HG03558 (cell line): ENCODE measurements around the gene TTC33.

Experiments used
- ATAC-seq: cut with Tn5 transposase; IDR thresholded peaks from one replicate; pipeline ENCODE4 v1.9.1; 2021; ENCODE audit warnings: moderate number of reproducible peaks; ENCODE audit not compliant: unreplicated experiment; ENCODE audit errors: extremely low read depth

The TTC33 gene

DNA sequence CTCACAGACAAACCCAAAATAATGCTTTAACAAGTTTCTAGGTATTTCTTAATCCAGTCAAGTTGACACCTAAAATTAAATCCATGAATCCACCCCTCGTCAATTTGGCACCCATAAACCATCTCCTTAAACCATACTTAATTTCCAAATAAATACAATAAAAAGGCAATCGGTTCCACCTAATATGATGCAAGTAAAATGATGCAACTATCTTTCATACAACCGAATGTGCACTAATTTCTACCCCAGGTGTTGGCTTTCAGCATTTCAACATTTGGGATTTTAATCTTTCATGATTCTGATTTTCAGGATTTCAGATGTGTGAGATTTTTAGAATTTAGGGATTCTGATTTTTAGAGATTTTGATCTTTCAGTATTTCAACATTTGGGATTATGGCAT lies 25.1 kb upstream of the TTC33 start:
- no peak for ATAC-seq

GRCh38 chr5:40780199-40780598 lies 24.4 kb upstream of the TTC33 start:
- no peak for ATAC-seq

GRCh38 chr5:40779561-40779960 lies 23.8 kb upstream of the TTC33 start:
- no peak for ATAC-seq

- ATAC-seq, result no peak
Measured at GRCh38 chr5:40778133-40778532, 22.4 kb upstream of the TTC33 start.

- ATAC-seq, result no peak
Measured at GRCh38 chr5:40776658-40776977, 20.9 kb upstream of the TTC33 start.

- ATAC-seq, result no peak
Measured at GRCh38 chr5:40775846-40776657, 20.3 kb upstream of the TTC33 start.

DNA sequence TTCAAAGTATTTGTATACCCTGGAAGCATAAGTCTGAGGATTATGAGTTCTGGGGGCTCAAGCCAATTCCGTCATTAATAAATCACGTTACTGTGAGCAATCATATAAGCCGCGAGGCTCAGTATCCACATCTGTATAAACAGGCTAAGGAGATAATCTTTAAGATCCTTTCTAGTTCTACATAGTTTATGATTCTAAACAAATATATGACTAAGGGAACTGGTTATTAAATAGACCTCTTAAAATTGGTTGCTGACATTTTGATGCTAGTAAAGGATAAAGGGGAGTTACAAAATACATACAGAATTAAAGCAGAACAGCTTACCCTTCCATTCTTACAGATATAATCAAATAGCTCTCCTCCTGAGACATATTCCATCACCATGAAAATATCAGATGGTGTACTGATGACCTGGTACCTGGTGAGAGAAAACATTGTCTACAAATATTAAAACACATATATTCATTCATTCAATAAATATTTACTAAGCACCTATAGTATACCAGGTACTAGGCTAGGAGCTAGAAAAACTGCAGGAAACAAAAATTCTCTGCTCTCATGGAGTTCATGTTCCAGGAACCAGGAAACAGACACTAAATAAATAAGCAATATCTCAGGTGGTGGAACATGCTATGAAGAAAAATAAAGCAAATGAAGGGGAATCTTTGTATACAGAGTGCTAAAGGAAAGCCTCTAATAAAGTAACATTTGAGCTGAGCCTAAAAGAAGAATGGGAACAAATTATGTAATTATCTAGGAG lies 19.5 kb upstream of the TTC33 start:
- ATAC-seq, result no peak

- ATAC-seq, result no peak
Measured at GRCh38 chr5:40774623-40775022, 18.9 kb upstream of the TTC33 start.

DNA sequence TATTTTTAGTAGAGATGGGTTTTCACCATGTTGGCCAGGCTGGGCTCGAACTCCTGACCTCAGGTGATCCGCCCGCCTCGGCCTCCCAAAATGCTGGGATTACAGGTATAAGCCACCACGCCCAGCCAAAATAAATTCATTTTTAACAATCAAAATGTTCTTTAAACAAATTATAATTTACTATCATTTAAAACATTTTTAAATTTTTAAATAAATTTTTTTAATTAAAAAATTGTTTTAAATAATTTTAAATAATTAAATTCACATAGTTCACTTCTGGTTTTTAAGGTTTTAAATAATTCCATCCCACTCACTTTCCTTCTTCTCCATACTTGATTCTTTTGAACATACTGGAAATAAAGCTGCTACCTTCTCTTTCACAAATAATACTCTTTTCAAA lies 15.0 kb upstream of the TTC33 start:
- no peak for ATAC-seq

- ATAC-seq, result no peak
Measured at GRCh38 chr5:40762705-40763104, 6.9 kb upstream of the TTC33 start.

GRCh38 chr5:40757400-40757799 lies 1.6 kb upstream of the TTC33 start:
- no peak for ATAC-seq

- ATAC-seq, result peak; percentile 68
Measured at GRCh38 chr5:40755093-40755406, 711 bp downstream of the TTC33 start.

GRCh38 chr5:40754381-40755092 lies 1.2 kb downstream of the TTC33 start:
- peak; percentile 11 for ATAC-seq

DNA sequence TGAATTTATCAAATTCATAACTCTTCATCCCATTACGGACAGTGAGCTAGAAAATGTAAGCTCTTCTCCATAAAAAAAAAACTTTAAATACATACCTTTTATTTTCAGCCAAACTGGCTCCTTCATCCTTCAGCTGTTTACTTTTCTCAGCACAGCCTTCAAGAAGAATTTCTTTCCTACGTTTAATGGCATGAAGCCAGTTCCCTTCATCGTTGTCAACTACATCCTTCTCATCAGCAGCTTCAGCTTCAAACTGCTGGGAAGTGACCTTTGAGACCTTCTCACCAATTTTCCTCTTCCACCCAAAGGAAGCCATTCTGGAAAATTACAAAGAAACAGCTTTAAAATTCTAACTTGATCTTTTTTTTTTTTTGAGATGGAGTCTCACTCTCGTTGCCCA lies 9.1 kb downstream of the TTC33 start:
- ATAC-seq, result no peak

- ATAC-seq, result no peak
Measured at GRCh38 chr5:40743771-40744170, 12.0 kb downstream of the TTC33 start.

DNA sequence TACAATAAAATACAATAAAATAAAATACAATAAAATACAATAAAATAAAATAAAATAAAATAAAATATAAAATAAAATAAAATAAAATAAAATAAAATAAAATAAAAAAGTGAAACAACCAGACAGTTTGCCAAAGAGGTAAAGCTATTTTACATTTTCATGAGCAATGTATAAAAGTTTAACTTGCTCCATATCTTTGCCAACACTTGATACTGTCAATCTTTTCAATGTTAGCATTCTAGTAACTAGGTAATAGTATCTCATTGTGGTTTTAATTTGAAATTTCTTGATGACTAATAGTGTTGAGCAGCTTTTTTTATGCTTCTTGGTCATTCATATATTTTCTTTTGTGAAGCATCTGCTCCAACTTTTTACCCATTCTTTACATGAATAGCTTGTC lies 17.3 kb downstream of the TTC33 start:
- ATAC-seq, result no peak

GRCh38 chr5:40736103-40736875 lies 19.5 kb downstream of the TTC33 start:
- peak; percentile 51 for ATAC-seq

- ATAC-seq, result no peak
Measured at GRCh38 chr5:40735609-40736008, 20.2 kb downstream of the TTC33 start.

DNA sequence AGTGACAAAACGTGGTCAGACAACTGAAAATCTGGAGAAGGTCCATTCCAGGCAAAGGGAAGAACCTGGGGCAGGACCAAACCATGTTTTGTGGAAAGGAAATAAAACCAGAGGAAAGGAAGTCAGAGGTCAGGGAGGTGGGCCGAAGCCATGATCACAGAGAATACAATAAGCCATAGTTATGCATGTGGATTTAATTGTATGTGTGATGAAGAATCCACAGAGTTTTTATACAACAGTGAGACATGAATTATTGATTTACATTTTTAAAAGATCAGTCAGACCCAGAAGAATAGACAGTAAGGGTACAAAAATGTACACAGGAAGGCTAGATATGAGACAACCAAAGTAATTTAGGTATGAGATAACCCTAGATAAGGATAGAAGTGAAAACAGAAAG lies 20.8 kb downstream of the TTC33 start:
- ATAC-seq, result no peak

GRCh38 chr5:40733879-40734563 lies 21.7 kb downstream of the TTC33 start:
- ATAC-seq, result no peak
